Brain microvascular endothelial cell (primary cell): ENCODE data around the gene DLGAP1.
A peak's percentile ranks its signal among the peaks of the same experiment; 100 is the strongest.
"Not testable (repeated sequence)": the region's sequence is repeated elsewhere in the genome, so short reads cannot be mapped to it uniquely, and the experiment has no call there.

Experiments used
- DNase-seq: peaks from one replicate; pipeline ENCODE4 v3.0.0-alpha.2; 2020
- H3K27ac ChIP-seq: fragments of 250-450 bp; sonication (Bioruptor Pico); 2 replicates; pipeline ENCODE4 v1.5.1; 2020; ENCODE audit warnings: mild to moderate bottlenecking, moderate library complexity
- H3K27me3 ChIP-seq: fragments of 250-450 bp; sonication (Bioruptor Pico); replicated peaks from 2 replicates; pipeline ENCODE4 v1.5.1; 2020; ENCODE audit warnings: mild to moderate bottlenecking
- H3K36me3 ChIP-seq: fragments of 250-450 bp; sonication (Bioruptor Pico); replicated peaks from 2 replicates; pipeline ENCODE4 v1.5.1; 2020; ENCODE audit warnings: mild to moderate bottlenecking
- H3K4me3 ChIP-seq: 2 replicates; pipeline ENCODE4 v1.5.1; 2011; ENCODE audit warnings: low read depth, mild to moderate bottlenecking, control low read depth, low read length, moderate library complexity
- CTCF ChIP-seq: IDR thresholded peaks from 2 replicates; pipeline ENCODE4 v1.5.1; 2011; ENCODE audit warnings: low read depth, mild to moderate bottlenecking, moderate library complexity, low read length, control low read depth, inconsistent platforms; ENCODE audit errors: missing control alignments
- in situ Hi-C: cut with HindIII; loops from 2 replicates; pipeline ENCODE4 v1.10.0; 2017; ENCODE audit warnings: low sequenced_read_pairs, low pct_ligation_motif_present

Gene DLGAP1

GRCh38 chr18:4035521-4035920, 419.6 kb downstream of the DLGAP1 start:
- H3K27me3 ChIP-seq: no peaks in the 10 kb centered on the region
- DNase-seq: no peak
- no peak overlapping the region for H3K27ac ChIP-seq
- TF ChIP-seq CTCF: no peak
- H3K36me3 ChIP-seq: no peaks in the 10 kb centered on the region
- no peak overlapping the region for H3K4me3 ChIP-seq
- in situ Hi-C loops: no loop called here

GRCh38 chr18:4034815-4035214, 420.3 kb downstream of the DLGAP1 start:
- H3K27me3 ChIP-seq, H3K4me3 ChIP-seq, H3K27ac ChIP-seq, DNase-seq, H3K36me3 ChIP-seq, in situ Hi-C loops: not testable (repeated sequence)

GRCh38 chr18:4026542-4026941, 428.6 kb downstream of the DLGAP1 start:
- in situ Hi-C loops: no loop called here
- DNase-seq: no peak
- H3K27me3 ChIP-seq: no peaks in the 10 kb centered on the region
- H3K36me3 ChIP-seq: no peaks in the 10 kb centered on the region
- TF ChIP-seq CTCF: no peak
- H3K27ac ChIP-seq: no peak overlapping the region
- no peak overlapping the region for H3K4me3 ChIP-seq

GRCh38 chr18:4024702-4025101, 430.4 kb downstream of the DLGAP1 start:
- no peaks in the 10 kb centered on the region for H3K36me3 ChIP-seq
- no peaks in the 10 kb centered on the region for H3K27me3 ChIP-seq
- in situ Hi-C loops: no loop called here
- H3K27ac ChIP-seq: no peak overlapping the region
- no peak overlapping the region for H3K4me3 ChIP-seq
- DNase-seq: no peak
- TF ChIP-seq CTCF: no peak

GRCh38 chr18:4022749-4023148, 432.4 kb downstream of the DLGAP1 start:
- H3K36me3 ChIP-seq, H3K27ac ChIP-seq, H3K4me3 ChIP-seq, DNase-seq, in situ Hi-C loops, H3K27me3 ChIP-seq: not testable (repeated sequence)

GRCh38 chr18:4020026-4020425, 435.1 kb downstream of the DLGAP1 start:
- H3K27ac ChIP-seq: no peak overlapping the region
- H3K27me3 ChIP-seq: no peaks in the 10 kb centered on the region
- no peak for DNase-seq
- in situ Hi-C loops: no loop called here
- no peak overlapping the region for H3K4me3 ChIP-seq
- TF ChIP-seq CTCF: no peak
- no peaks in the 10 kb centered on the region for H3K36me3 ChIP-seq

DNA sequence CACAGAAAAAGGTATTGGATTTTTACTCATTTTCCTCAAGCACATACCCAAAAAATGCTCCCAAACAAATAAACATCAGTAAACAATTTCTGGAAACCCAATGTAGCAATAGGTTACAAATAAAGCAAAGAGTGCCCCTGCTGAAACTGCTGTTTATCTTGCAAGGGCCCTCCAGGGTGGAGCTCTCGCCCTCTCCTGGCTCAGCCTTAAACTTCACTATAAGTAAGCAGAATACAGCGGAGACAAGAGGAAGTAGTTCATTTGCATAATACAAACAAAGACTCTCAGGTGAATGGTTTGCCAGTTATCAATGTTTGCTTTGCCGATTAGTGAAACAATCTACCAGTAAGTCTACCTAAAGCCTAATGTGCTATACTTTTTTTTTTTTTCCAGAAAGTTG, 437.6 kb downstream of the DLGAP1 start:
- H3K36me3 ChIP-seq: no peaks in the 10 kb centered on the region
- no peak overlapping the region for H3K27ac ChIP-seq
- H3K4me3 ChIP-seq: no peak overlapping the region
- in situ Hi-C loops: no loop called here
- TF ChIP-seq CTCF: peak; percentile 49
- no peak for DNase-seq
- no peaks in the 10 kb centered on the region for H3K27me3 ChIP-seq
